Left ventricle myocardium inferior (tissue), 1 donor: ENCODE results near the gene FARS2. TPM values are rescaled to one million over a fixed set of nuclear protein-coding genes. Genes with fewer than 3 reads are reported as not detected.

Experiments
- DNase-seq: peaks from one replicate; pipeline ENCODE4 v3.0.0-alpha.2; 2020
- H3K27ac ChIP-seq: fragments of 200-600 bp; replicated peaks from 2 replicates; pipeline ENCODE4 v1.8.0; 2021
- H3K27me3 ChIP-seq: fragments of 200-600 bp; 2 replicates; pipeline ENCODE4 v1.8.0; 2021; ENCODE audit warnings: low read depth
- H3K36me3 ChIP-seq: fragments of 200-600 bp; 2 replicates; pipeline ENCODE4 v1.8.0; 2021
- H3K4me1 ChIP-seq: fragments of 200-600 bp; 2 replicates; pipeline ENCODE4 v1.8.0; 2021
- H3K4me3 ChIP-seq: fragments of 200-600 bp; 2 replicates; pipeline ENCODE4 v1.8.0; 2021; ENCODE audit warnings: mild to moderate bottlenecking, moderate library complexity
- H3K9me3 ChIP-seq: fragments of 200-600 bp; replicated peaks from 2 replicates; pipeline ENCODE4 v1.8.0; 2021
- intact Hi-C: fragments of 100-400 bp; cut with micrococcal nuclease; formaldehyde crosslinking; loops from one replicate; pipeline ENCODE4 v1.11.0; 2022
- total RNA-seq: library from RNA; stranded (reverse); fragmentation: NEBNext Ultra II Directional; extraction: Animal tissue kit (Norgen Biotek cat#: 25700); gene quantifications from one replicate; pipeline ENCODE4 v1.2.1, GENCODE V29; 2021
- TF ChIP-seq, protein P1 (sequence below): fragments of 200-600 bp; IDR thresholded peaks from 2 replicates; pipeline ENCODE4 v1.8.0; 2021; ENCODE audit warnings: antibody characterized with exemption, mild to moderate bottlenecking, borderline replicate concordance
- donor health status: DM: no; HTN: yes; CAD: no; lungs with severe emphysema.

The FARS2 gene
- total RNA-seq, 1 donor from 2014 or later, result 16.7 TPM

- Histone ChIP-seq H3K27me3 (no peaks in the 10 kb centered on the region), H3K9me3 (no peaks in the 10 kb centered on the region), H3K4me1 (no peaks in the 10 kb centered on the region), H3K36me3 (no peaks in the 10 kb centered on the region), H3K4me3 (no peak overlapping the region), H3K27ac (no peak overlapping the region)
- TF ChIP-seq, protein P1, sequence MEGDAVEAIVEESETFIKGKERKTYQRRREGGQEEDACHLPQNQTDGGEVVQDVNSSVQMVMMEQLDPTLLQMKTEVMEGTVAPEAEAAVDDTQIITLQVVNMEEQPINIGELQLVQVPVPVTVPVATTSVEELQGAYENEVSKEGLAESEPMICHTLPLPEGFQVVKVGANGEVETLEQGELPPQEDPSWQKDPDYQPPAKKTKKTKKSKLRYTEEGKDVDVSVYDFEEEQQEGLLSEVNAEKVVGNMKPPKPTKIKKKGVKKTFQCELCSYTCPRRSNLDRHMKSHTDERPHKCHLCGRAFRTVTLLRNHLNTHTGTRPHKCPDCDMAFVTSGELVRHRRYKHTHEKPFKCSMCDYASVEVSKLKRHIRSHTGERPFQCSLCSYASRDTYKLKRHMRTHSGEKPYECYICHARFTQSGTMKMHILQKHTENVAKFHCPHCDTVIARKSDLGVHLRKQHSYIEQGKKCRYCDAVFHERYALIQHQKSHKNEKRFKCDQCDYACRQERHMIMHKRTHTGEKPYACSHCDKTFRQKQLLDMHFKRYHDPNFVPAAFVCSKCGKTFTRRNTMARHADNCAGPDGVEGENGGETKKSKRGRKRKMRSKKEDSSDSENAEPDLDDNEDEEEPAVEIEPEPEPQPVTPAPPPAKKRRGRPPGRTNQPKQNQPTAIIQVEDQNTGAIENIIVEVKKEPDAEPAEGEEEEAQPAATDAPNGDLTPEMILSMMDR, result peak; percentile 55
- intact Hi-C loops, result no loop called here
- no peak for DNase-seq
These were observed 161.1 kb downstream of the FARS2 start for GRCh38 chr6:5422321-5422915.

DNA sequence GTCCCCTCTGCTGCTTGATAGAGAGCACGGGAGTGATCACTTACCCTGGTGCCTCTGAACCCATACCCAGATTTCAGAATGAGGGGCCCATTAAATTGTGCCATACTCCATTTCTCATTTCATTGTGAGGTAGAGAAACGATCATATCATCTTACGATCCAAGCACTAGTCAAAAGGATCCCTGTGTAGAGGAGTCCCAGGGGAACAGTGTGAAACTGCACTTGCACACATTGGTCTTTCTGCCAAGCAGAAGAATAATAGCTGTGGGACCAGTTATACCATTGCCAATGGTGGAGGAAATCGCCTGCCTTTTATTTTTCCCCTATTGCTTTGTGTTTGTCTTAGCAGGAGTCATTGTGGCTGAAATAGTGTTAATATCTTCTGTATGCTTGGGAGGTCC lies 161.9 kb downstream of the FARS2 start:
- Histone ChIP-seq H3K4me1 (no peaks in the 10 kb centered on the region), H3K9me3 (no peaks in the 10 kb centered on the region), H3K27me3 (no peaks in the 10 kb centered on the region), H3K36me3 (no peaks in the 10 kb centered on the region), H3K27ac (no peak overlapping the region), H3K4me3 (no peak overlapping the region)
- DNase-seq, result no peak
- TF ChIP-seq, protein P1, result no peak
- intact Hi-C loops, result no loop called here

DNA sequence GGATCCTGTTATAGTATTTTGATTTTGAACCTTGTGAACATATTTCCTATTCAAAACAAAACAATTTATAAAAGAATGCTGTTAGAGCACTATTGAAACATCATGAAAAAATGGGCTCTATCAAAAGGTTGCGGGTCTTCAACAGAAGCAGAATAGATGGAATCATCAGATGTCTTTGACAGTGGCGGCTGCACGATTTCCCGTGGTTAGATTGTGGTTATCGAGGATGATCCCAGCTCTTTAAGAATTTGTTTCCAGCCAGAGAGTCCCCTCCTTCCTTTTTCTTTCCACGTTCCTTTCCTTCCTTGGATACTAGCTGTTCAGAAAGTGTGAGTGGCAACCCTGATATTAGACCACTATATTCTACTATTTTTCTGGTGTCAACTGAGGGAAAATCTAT lies 163.4 kb downstream of the FARS2 start:
- TF ChIP-seq, protein P1, result no peak

DNA sequence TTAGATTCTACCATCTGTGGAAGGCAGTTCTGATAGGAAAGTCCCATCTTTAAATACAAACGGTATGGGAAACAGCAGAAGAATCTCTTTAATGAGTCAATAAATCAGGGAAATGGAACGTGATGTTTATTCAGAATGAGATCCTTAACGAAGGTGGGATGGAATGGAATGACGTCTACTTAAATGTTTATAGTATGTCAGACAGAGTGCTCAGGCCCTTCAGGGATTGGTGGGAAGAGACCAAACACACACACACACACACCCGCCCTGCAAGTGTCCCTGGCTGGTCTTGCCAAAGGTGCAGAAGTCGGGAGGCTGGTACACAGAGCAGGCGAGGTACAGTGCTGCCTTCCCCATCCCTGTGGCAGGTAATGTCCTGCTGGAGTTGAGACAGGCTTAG lies 164.0 kb downstream of the FARS2 start:
- H3K36me3 ChIP-seq, result no peaks in the 10 kb centered on the region
- no peaks in the 10 kb centered on the region for H3K9me3 ChIP-seq
- DNase-seq, result no peak
- H3K4me1 ChIP-seq, result no peaks in the 10 kb centered on the region
- H3K27ac ChIP-seq, result no peak overlapping the region
- H3K4me3 ChIP-seq, result no peak overlapping the region
- intact Hi-C loops, result no loop called here
- TF ChIP-seq, protein P1, result no peak
- H3K27me3 ChIP-seq, result no peaks in the 10 kb centered on the region

More for the DNA sequence above, 163.4 kb downstream of the FARS2 start:
- H3K4me1 ChIP-seq, result no peaks in the 10 kb centered on the region
- H3K27me3 ChIP-seq, result no peaks in the 10 kb centered on the region
- intact Hi-C loops, result no loop called here
- no peaks in the 10 kb centered on the region for H3K9me3 ChIP-seq
- no peaks in the 10 kb centered on the region for H3K36me3 ChIP-seq
- no peak overlapping the region for H3K27ac ChIP-seq
- DNase-seq, result no peak
- H3K4me3 ChIP-seq, result no peak overlapping the region

- H3K4me1 ChIP-seq, result no peaks in the 10 kb centered on the region
- TF ChIP-seq, protein P1, result no peak
- H3K36me3 ChIP-seq, result no peaks in the 10 kb centered on the region
- H3K4me3 ChIP-seq, result no peak overlapping the region
- H3K27ac ChIP-seq, result no peak overlapping the region
- intact Hi-C loops, result no loop called here
- no peak for DNase-seq
- H3K27me3 ChIP-seq, result no peaks in the 10 kb centered on the region
- no peaks in the 10 kb centered on the region for H3K9me3 ChIP-seq
These were observed 164.5 kb downstream of the FARS2 start for GRCh38 chr6:5425797-5426196.
